Measurements from ENCODE around the gene HEG1. TPM values are rescaled to one million over a fixed set of nuclear protein-coding genes. Genes with fewer than 3 reads are reported as not detected.

The HEG1 gene
- total RNA-seq, 4 donors from 2014 or later: 13.9 to 30.8 (median 26.5) TPM

DNA sequence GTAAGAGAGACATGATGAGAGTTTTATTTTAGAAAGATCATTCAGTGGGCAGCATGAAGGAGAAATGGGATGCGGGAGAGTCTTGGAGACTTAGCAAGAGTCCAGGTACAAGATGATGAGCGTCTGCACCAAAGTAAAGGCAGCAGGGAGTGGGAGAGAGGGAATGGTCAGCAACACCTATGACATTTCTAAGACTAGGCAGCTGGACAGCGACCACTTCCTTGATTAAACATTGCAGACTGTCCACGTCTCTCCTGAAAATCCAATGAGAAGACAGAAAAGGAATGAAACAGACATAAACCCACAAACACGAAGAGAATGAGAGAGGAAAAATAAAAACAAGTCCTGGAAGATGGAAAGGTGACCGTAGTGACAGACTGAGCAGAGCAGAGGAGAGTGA is 46.7 kb upstream of the HEG1 start:
- no peaks in the 10 kb centered on the region for H3K9me3 ChIP-seq
- H3K4me3 ChIP-seq: no peak overlapping the region
- 81% methylated on average over 6 of the region's 6 CpGs for WGBS
- H3K27ac ChIP-seq: no peak overlapping the region
- H3K27me3 ChIP-seq: no peaks in the 10 kb centered on the region
- TF ChIP-seq EP300 (IDR thresholded peaks at IDR 0.05) (no peak), POLR2AphosphoS5 (IDR thresholded peaks at IDR 0.05) (no peak), POLR2A (IDR thresholded peaks at IDR 0.05) (no peak)
- TF ChIP-seq, protein P1, sequence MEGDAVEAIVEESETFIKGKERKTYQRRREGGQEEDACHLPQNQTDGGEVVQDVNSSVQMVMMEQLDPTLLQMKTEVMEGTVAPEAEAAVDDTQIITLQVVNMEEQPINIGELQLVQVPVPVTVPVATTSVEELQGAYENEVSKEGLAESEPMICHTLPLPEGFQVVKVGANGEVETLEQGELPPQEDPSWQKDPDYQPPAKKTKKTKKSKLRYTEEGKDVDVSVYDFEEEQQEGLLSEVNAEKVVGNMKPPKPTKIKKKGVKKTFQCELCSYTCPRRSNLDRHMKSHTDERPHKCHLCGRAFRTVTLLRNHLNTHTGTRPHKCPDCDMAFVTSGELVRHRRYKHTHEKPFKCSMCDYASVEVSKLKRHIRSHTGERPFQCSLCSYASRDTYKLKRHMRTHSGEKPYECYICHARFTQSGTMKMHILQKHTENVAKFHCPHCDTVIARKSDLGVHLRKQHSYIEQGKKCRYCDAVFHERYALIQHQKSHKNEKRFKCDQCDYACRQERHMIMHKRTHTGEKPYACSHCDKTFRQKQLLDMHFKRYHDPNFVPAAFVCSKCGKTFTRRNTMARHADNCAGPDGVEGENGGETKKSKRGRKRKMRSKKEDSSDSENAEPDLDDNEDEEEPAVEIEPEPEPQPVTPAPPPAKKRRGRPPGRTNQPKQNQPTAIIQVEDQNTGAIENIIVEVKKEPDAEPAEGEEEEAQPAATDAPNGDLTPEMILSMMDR (IDR thresholded peaks at IDR 0.05): no peak
- H3K4me1 ChIP-seq: peaks cover 2% of the 10 kb centered on the region
- no peak for DNase-seq (ENCODE audit: low spot score in 2 of 2)
- no peaks in the 10 kb centered on the region for H3K36me3 ChIP-seq

DNA sequence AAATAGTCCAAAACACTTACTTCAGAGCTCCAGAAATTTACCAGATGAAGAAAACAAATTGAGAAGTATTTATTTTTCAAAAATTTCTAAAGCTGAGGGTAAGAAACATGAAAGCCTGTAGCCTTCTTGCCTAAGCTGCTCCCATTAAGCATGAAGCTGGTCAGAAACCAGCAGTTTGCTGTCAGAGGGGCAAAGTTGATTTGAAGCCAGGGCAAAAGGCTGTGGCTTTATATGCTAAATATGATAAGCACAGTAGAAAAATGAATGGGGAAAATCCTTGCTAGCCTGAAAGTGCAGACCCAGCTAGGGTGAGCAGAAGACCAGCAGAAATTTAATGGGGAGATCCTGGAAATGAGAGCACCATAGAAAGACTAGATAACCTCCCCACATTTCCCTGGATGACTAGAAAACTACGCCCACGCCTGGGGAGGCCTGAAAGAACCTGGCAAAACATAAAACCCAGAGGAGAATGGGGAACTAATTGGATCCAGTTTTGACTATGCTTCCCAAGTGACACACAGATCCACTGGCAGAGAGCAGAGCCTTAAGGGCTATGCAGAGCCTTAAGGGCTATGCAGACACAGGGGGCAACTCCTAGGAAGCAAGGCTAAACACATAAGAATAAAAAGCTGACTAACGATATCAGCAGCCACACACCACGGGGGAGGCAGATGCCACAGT is 43.0 kb upstream of the HEG1 start:
- DNase-seq (ENCODE audit: low spot score in 2 of 2): no peak
- Histone ChIP-seq H3K27ac (no peak overlapping the region), H3K4me1 (no peaks in the 10 kb centered on the region), H3K4me3 (no peak overlapping the region), H3K27me3 (no peaks in the 10 kb centered on the region), H3K9me3 (no peaks in the 10 kb centered on the region), H3K36me3 (no peaks in the 10 kb centered on the region)
- TF ChIP-seq, protein P1 (IDR thresholded peaks at IDR 0.05): no peak
- WGBS: 84% methylated on average over 4 of the region's 4 CpGs

DNA sequence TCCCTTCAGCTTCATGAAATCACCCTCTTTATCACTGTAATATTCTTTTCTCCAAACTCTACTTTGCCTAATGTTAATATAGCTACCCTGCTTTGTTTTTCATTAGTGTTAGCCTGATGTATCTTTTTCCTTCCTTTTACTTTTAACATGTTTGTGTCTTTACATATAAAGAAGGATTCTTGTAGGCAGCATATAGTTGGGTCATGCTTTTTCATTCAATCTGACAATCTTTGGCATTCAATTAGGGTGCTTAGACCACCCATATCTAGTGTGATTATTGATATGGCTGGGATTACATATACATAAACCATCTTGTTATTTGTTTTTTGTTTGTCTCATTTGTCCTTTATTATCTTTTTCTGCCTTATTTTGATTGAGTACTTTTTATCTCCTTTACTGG is 34.9 kb upstream of the HEG1 start:
- DNase-seq (ENCODE audit: low spot score in 2 of 2): no peak
- no peaks in the 10 kb centered on the region for H3K9me3 ChIP-seq
- no peak overlapping the region for H3K4me3 ChIP-seq
- no peaks in the 10 kb centered on the region for H3K27me3 ChIP-seq
- no peak overlapping the region for H3K27ac ChIP-seq
- no peak for TF ChIP-seq EP300 (IDR thresholded peaks at IDR 0.05)
- no peak for TF ChIP-seq POLR2A (IDR thresholded peaks at IDR 0.05)
- no peak for TF ChIP-seq POLR2AphosphoS5 (IDR thresholded peaks at IDR 0.05)
- TF ChIP-seq, protein P1 (IDR thresholded peaks at IDR 0.05): no peak
- H3K4me1 ChIP-seq: no peaks in the 10 kb centered on the region
- no peaks in the 10 kb centered on the region for H3K36me3 ChIP-seq

GRCh38 chr3:125087768-125088391 is 32.1 kb upstream of the HEG1 start:
- no peaks in the 10 kb centered on the region for H3K36me3 ChIP-seq
- H3K4me1 ChIP-seq: no peaks in the 10 kb centered on the region
- no peak overlapping the region for H3K4me3 ChIP-seq
- DNase-seq (ENCODE audit: low spot score in 2 of 2): no peak
- TF ChIP-seq EP300 (IDR thresholded peaks at IDR 0.05) (no peak), POLR2AphosphoS5 (IDR thresholded peaks at IDR 0.05) (no peak)
- no peaks in the 10 kb centered on the region for H3K9me3 ChIP-seq
- H3K27ac ChIP-seq: no peak overlapping the region
- H3K27me3 ChIP-seq: no peaks in the 10 kb centered on the region
- WGBS: 77% methylated on average over 6 of the region's 6 CpGs

GRCh38 chr3:125085166-125085565 is 29.4 kb upstream of the HEG1 start:
- DNase-seq (ENCODE audit: low spot score in 2 of 2): no peak
- H3K27me3 ChIP-seq: no peaks in the 10 kb centered on the region
- TF ChIP-seq EP300 (IDR thresholded peaks at IDR 0.05) (no peak), POLR2AphosphoS5 (IDR thresholded peaks at IDR 0.05) (no peak), POLR2A (IDR thresholded peaks at IDR 0.05) (no peak)
- TF ChIP-seq, protein P1 (IDR thresholded peaks at IDR 0.05): no peak
- no peak overlapping the region for H3K27ac ChIP-seq
- H3K36me3 ChIP-seq: no peaks in the 10 kb centered on the region
- H3K9me3 ChIP-seq: no peaks in the 10 kb centered on the region
- H3K4me3 ChIP-seq: no peak overlapping the region
- H3K4me1 ChIP-seq: no peaks in the 10 kb centered on the region
